ENCODE measurements around the gene TMEM62. TPM values are rescaled to one million over a fixed set of nuclear protein-coding genes. Genes with fewer than 3 reads are reported as not detected.
A peak's percentile ranks its signal among the peaks of the same experiment; 100 is the strongest.

The TMEM62 gene
- total RNA-seq, 1 donor from 2014 or later: 52.2 TPM

- H3K4me3 Mint-ChIP-seq: peak overlapping the region; percentile 62
- H3K27me3 Mint-ChIP-seq: no peaks in the 10 kb centered on the region
- no peaks in the 10 kb centered on the region for H3K9me3 Mint-ChIP-seq
- intact Hi-C loops (cut with micrococcal nuclease): loop anchor here (1.0 to 10.0 kb wide), 4 partner anchors 17 to 913 kb away; partner anchors contain the start of genes GANC, TMEM87A, TUBGCP4 and ZSCAN29
- TF ChIP-seq, protein P1, sequence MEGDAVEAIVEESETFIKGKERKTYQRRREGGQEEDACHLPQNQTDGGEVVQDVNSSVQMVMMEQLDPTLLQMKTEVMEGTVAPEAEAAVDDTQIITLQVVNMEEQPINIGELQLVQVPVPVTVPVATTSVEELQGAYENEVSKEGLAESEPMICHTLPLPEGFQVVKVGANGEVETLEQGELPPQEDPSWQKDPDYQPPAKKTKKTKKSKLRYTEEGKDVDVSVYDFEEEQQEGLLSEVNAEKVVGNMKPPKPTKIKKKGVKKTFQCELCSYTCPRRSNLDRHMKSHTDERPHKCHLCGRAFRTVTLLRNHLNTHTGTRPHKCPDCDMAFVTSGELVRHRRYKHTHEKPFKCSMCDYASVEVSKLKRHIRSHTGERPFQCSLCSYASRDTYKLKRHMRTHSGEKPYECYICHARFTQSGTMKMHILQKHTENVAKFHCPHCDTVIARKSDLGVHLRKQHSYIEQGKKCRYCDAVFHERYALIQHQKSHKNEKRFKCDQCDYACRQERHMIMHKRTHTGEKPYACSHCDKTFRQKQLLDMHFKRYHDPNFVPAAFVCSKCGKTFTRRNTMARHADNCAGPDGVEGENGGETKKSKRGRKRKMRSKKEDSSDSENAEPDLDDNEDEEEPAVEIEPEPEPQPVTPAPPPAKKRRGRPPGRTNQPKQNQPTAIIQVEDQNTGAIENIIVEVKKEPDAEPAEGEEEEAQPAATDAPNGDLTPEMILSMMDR (IDR thresholded peaks at IDR 0.05): peak; percentile 21
- peaks cover 34% of the 10 kb centered on the region for H3K4me1 Mint-ChIP-seq
- DNase-seq: no peak
- ATAC-seq (ENCODE audit: low read depth): no peak
- peak overlapping the region; percentile 46 for H3K27ac Mint-ChIP-seq
- ChIA-PET POLR2A (interaction anchor here (0.7 kb wide), 1 partner anchor 26 kb away, joined by 4 read pairs; no protein-coding TSS in a partner anchor), CTCF (interaction anchor here (2.3 kb wide), 1 partner anchor 98 kb away, joined by 16 read pairs; no protein-coding TSS in a partner anchor)
- H3K36me3 Mint-ChIP-seq (ENCODE audit: low read depth): peaks cover 61% of the 10 kb centered on the region
Measured at GRCh38 chr15:43187544-43188155, 54.3 kb downstream of the TMEM62 start.

- ChIA-PET CTCF (no interaction called here), POLR2A (no interaction called here)
- no peaks in the 10 kb centered on the region for H3K9me3 Mint-ChIP-seq
- DNase-seq: no peak
- ATAC-seq (ENCODE audit: low read depth): no peak
- TF ChIP-seq, protein P1 (IDR thresholded peaks at IDR 0.05): no peak
- H3K36me3 Mint-ChIP-seq (ENCODE audit: low read depth): peaks cover 62% of the 10 kb centered on the region
- no peak overlapping the region for H3K4me3 Mint-ChIP-seq
- H3K27ac Mint-ChIP-seq: no peak overlapping the region
- H3K27me3 Mint-ChIP-seq: no peaks in the 10 kb centered on the region
- peaks cover 34% of the 10 kb centered on the region for H3K4me1 Mint-ChIP-seq
- intact Hi-C loops (cut with micrococcal nuclease): loop anchor here (10.0 kb wide), 1 partner anchor 914 kb away; the partner anchor contains the start of genes GANC and TMEM87A
Measured at GRCh38 chr15:43189296-43189695, 55.9 kb downstream of the TMEM62 start.

DNA sequence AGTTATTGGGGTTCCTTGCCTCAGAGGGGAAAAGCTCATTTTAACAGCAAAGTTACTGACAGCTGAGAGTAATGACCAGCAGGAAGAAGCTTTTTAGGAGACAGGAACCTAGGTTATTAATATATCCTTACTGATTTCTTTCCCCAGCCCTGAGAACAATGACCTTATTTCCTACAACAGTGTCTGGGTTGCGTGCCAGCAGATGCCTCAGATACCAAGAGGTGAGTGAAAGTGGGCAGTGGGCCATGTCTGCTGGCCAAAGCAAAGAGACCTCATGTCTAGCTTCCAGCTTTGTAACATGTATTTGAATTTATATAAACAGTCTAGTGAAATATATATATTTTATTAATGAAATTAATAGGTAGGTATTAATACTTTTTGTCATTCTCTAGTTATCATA is 56.8 kb downstream of the TMEM62 start:
- POLR2A ChIA-PET: no interaction called here
- no peaks in the 10 kb centered on the region for H3K27me3 Mint-ChIP-seq
- ATAC-seq (ENCODE audit: low read depth) (no peak), DNase-seq (no peak)
- TF ChIP-seq, protein P1 (IDR thresholded peaks at IDR 0.05): no peak
- H3K4me3 Mint-ChIP-seq: no peak overlapping the region
- CTCF ChIA-PET: no interaction called here
- peaks cover 69% of the 10 kb centered on the region for H3K36me3 Mint-ChIP-seq (ENCODE audit: low read depth)
- no peaks in the 10 kb centered on the region for H3K9me3 Mint-ChIP-seq
- intact Hi-C loops (cut with micrococcal nuclease): no loop called here
- H3K27ac Mint-ChIP-seq: no peak overlapping the region
- peaks cover 29% of the 10 kb centered on the region for H3K4me1 Mint-ChIP-seq

DNA sequence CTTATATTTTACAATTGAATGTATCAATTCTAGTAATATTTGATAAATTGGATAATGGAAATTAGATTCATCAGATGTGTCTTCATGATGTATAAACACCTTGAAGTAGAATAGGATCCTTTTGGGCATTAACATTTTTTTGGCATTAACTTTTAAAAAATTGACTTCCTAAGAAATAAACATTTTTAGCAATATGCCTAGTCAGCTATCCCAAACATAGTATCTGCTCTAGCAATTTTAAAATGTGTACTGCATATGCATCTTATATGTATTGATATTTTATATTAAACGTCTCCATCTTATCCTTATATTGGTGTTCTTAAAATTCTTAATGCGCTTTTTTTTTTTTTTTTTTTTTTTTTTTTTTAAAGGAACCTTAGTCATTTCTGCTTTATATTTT is 60.3 kb downstream of the TMEM62 start:
- Mint-ChIP-seq H3K27ac (no peak overlapping the region), H3K4me1 (peaks cover 19% of the 10 kb centered on the region), H3K4me3 (no peak overlapping the region), H3K27me3 (no peaks in the 10 kb centered on the region), H3K9me3 (peaks cover 7% of the 10 kb centered on the region), H3K36me3 (ENCODE audit: low read depth) (peaks cover 82% of the 10 kb centered on the region)
- TF ChIP-seq, protein P1 (IDR thresholded peaks at IDR 0.05): no peak
- CTCF ChIA-PET: interaction anchor here (5.7 kb wide), 1 partner anchor 10 kb away, joined by 22 read pairs; no protein-coding TSS in a partner anchor
- POLR2A ChIA-PET: interaction anchor here (0.6 to 1.2 kb wide), 2 partner anchors 9 to 10 kb away, joined by 3 to 7 read pairs; partner anchors contain the start of gene CCNDBP1
- ATAC-seq (ENCODE audit: low read depth) (no peak), DNase-seq (no peak)
- intact Hi-C loops (cut with micrococcal nuclease): no loop called here

- ATAC-seq (ENCODE audit: low read depth): no peak
- H3K36me3 Mint-ChIP-seq (ENCODE audit: low read depth): peaks cover 75% of the 10 kb centered on the region
Measured at GRCh38 chr15:43194795-43195194, 61.4 kb downstream of the TMEM62 start.

More at GRCh38 chr15:43194795-43195194, 61.4 kb downstream of the TMEM62 start:
- intact Hi-C loops (cut with micrococcal nuclease): no loop called here
- ChIA-PET CTCF (interaction anchor here (1.8 to 5.7 kb wide), 3 partner anchors 9 to 90 kb away, joined by 5 to 22 read pairs (median 11); no protein-coding TSS in a partner anchor), POLR2A (no interaction called here)
- Mint-ChIP-seq H3K27ac (no peak overlapping the region), H3K9me3 (peaks cover 7% of the 10 kb centered on the region), H3K4me3 (no peak overlapping the region), H3K27me3 (no peaks in the 10 kb centered on the region), H3K4me1 (peaks cover 15% of the 10 kb centered on the region)
- TF ChIP-seq, protein P1 (IDR thresholded peaks at IDR 0.05): no peak
- no peak for DNase-seq
